ENCODE results near the gene NPR2.

NPR2 gene

DNA sequence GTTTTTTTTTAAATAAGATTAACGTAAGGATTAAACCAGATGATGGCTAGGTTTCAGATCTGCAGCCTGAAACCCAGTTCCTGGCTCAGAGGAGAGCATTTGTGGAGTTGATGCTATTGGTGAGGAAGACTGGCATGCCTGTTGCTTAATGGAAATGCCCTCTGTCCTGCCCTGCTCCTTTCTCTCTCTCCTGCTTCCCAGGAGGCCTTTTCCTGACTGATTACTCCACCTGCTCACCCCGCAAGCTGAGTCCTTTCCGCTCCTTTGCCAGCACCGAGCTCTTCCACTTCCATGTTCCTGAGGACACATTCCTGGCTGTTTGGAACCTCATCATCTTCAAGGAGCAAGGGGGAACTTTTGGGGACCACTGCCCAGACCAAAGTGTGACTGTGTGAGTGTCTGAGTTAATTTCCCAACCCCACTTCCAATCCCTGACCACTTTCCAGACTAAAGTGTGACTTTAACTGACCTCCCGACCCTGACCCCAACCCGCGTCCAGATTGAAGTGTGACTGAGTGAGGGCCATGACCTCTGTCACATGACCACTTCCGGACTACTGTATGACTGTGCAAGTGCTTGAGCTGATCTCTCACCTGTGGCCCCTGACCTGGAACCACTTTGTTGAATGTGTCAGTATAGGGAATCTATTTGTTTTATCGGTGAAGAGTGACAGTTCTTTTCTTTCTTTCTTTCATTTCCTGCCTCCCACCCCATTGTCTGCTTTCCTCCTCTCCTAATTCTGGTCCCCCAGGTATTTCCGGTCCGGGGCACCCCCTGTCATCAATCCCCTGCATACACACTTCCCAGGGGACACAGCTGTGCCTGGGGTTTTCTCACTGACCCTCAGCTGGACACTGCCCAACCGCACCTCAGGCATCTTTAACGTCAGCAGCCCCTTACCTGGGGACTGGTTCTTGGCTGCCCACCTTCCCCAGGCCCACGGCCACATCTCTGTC is 43.1 kb downstream of the NPR2 start:
- DNase-seq = no peak

DNA sequence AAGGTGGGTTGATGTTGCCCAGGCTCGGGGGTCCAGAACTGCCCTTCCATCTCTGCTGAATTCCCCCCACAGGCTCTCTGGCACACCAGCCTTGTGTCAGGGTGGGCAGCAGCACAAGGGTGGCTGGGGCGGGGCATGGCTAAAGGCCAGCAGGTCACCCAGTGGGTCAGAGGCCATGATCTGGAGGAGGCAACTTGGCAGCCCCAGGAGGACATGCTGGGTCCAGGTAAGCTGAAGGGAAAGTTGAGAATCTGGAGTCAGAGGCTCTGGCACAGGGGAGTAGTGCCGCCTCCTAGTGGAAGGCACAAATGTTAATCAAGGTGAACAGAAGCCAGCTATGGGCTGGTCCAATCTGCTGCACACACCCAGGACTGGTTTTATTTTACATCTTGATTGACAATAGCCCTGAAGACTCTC is 43.8 kb downstream of the NPR2 start:
- peak; percentile 37 for DNase-seq

DNA sequence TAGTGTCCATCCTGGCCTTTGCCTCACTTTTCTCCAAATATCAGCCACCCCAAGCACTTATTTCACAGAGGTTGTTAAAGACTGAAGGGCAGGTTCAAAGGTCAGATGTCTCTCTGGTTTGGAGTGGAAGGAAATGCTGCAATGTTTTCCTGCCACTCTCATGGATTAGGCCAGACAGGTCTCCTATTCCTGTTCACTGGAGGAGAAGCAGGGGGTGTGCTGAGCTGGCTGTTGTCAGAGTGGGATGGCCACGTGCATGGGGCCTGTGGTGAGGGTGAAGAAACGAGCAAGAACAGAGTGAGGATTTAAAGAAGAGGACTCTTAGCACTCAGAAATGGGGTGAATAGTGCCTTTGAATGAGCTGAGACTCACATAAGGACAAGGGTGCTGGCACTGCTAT is 44.4 kb downstream of the NPR2 start:
- no peak for DNase-seq

GRCh38 chr9:35836595-35836994 is 45.2 kb downstream of the NPR2 start:
- DNase-seq = no peak

GRCh38 chr9:35839926-35840325 is 48.5 kb downstream of the NPR2 start:
- no peak for DNase-seq

DNA sequence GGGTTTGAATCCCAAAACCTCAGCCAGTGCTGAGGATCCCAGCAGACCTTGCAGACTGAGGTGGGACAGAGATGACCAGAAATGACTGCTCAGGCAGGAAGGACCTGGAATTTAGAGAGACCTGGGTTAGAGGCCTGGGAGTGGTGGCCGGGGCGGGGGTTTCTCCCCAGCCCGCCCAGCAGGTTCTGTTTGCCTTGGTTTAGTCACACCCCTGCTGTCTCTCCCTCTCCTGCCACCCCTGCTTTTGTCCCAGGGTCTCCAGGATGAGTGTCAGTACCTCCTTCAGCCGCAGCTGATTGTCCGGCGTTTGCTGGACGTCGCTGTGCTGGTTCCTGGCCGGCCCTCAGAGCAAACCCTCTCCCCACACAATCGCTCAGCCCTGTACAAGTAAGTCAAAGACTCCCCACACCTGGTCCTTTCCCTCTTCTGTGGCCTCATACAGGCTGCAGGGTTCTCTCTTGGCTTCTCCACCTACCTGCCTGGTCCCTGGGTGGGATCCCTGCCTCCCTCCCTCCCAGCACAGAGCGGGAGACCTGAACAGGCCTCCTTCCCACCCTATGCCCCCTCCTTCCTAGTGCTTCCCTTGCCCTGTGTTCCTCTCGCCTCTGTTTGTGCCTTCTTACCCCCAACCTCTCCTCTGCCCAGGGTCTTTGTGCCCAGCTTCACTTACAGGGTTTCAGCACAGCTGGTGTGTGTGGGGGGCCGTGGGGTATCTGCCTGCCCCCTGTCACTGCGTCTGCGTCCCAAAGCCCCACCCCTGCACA is 49.7 kb downstream of the NPR2 start:
- DNase-seq = no peak

- DNase-seq = no peak
Measured at GRCh38 chr9:35841645-35841900, 50.2 kb downstream of the NPR2 start.

- DNase-seq = no peak
Measured at GRCh38 chr9:35842020-35842745, 50.8 kb downstream of the NPR2 start.

DNA sequence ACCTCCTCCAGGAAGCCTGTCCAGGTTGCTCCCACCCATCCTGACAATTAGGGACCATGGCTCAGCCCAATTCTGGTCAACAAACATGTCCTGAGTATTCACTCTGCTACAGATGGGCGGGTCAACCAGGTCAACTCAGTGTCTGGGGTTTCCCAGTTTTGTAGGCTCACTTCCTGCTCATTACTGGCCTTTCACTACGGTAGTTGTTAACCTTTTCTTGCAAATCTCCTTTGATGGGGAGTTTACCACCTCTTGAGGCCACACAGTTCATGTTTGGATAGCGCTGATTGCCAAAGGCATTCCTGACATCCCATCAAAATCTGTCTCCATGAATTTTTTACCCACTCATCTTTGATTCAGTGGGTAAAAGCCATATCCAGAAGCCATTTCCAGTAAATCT is 51.4 kb downstream of the NPR2 start:
- DNase-seq = no peak

- DNase-seq = peak; percentile 92
Measured at GRCh38 chr9:35844628-35845270, 53.4 kb downstream of the NPR2 start.

- DNase-seq = no peak
Measured at GRCh38 chr9:35845824-35846771, 54.7 kb downstream of the NPR2 start.

DNA sequence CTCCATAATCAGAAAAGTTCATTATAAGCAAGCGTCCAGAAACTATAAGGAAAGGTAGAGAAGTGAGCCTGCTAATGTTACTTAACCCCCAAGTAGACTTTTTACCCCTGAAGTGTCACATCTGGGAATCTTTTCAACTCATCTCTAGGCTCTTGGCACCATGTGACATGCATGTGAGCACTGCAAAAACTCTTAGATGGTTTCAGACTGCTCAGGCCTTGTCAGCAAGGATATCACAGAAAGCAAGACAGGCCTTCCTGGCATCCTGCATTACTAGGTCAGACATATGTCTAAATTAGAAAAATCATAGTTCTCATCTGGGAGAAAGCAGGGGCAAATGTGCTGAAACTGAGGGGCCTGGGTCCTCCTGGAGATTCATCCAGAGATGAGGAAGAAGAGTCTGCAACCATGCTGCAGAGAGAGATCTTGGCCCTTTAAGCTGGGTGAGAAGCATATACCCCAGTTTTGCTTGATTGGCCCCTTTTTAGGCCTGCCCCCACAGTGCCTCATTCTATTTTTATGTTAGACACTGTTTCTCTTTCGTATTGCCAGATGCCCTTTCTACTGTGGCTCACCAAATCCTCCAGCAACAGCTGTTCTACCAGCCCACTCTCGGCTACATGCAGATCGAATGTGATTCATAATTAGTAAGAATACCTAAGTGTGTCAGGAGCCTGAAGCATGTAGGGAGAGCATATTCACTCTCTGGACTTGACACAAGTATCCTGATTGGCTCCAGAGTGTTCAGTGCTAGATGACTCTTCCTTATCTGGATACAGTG is 56.6 kb downstream of the NPR2 start:
- no peak for DNase-seq

DNA sequence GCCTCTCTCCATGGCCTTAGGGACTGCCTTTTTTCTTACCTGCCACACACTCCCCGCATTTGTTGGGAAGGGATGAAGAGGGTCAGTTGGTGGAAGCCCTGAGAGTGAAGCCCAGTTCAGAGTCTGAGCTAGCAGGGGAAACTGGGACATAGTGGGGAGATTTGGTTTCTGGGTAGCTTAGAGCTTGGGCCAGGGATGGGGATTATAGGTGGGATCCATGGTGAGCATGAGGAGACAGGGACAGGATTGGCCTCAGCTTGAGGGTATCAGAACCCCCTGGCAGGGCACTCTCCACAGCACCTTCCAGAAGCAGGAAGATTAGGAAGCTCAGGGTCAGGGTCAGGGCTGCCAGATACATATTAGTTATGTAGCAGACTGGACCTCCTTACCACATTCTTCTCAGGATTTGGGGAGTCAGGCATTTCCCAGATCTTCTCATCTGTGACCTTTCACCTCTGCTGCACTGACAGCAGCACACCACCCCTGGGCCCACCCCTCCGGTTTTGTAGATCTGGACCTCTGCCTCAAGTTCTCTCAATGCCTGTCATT is 61.0 kb downstream of the NPR2 start:
- DNase-seq = no peak

- no peak for DNase-seq
Measured at GRCh38 chr9:35852876-35853865, 61.8 kb downstream of the NPR2 start.

GRCh38 chr9:35854091-35854762 is 62.8 kb downstream of the NPR2 start:
- DNase-seq = no peak

DNA sequence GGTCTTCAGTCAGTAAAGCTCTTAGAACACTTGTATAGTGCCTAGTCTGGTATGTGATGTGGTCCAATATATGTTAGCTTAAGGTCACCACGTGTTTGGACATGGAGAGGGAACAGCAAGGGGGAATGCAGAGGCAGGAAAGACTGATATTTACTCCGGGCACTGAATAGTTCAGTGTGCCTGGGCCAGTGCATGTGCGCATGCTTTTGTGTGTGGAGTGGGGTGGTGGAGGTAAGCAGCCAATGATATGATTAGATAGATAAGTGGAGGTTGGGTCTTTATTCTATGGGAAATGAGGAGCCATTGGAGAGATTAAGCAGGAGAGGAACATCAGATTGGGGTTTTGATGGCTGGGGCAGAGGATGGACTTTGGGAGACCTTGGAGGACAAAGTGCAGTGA is 64.8 kb downstream of the NPR2 start:
- DNase-seq = no peak

DNA sequence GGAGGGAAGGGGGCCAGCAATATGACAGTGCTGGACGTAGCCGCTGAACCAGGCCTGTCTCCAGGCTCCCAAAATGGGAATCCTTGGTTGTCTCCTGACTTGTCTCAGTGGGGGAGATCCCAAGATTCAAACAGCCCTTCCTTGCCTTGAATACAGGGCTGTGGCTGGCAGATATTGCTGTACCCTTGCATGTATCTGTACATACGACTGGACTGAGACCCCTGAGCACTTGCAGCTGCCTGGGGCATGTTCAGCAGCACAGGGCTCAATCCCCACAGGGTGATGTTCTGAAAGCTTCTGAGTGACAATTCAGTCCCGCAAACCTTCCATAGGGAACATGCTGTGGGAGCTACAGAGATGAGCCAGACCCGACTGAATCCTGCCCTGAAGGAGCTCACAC is 65.5 kb downstream of the NPR2 start:
- no peak for DNase-seq

GRCh38 chr9:35858458-35858857 is 67.1 kb downstream of the NPR2 start:
- DNase-seq = no peak

All from OCI-M1 (cell line).